HG03095 (cell line): Measurements from ENCODE around the gene TMTC1.

Source experiments
- ATAC-seq: cut with Tn5 transposase; IDR thresholded peaks from one replicate; pipeline ENCODE4 v1.9.1; 2021; ENCODE audit warnings: moderate library complexity; ENCODE audit not compliant: unreplicated experiment

The TMTC1 gene

GRCh38 chr12:29497588-29497987, 286.2 kb downstream of the TMTC1 start, which contains the start of gene OVCH1:
Gene OVCH1 (minus strand): TSS chr12:29497686. CDS start chr12:29497686, 0 bp downstream.
- ATAC-seq, result no peak

GRCh38 chr12:29492891-29493290, 290.9 kb downstream of the TMTC1 start:
- ATAC-seq, result no peak

GRCh38 chr12:29486972-29487371, 296.8 kb downstream of the TMTC1 start:
- no peak for ATAC-seq

GRCh38 chr12:29463198-29463597, 320.5 kb downstream of the TMTC1 start:
- ATAC-seq, result no peak

- ATAC-seq, result no peak
These were observed 323.7 kb downstream of the TMTC1 start for GRCh38 chr12:29460082-29460481.

- no peak for ATAC-seq
These were observed 328.7 kb downstream of the TMTC1 start for GRCh38 chr12:29455087-29455486.

- ATAC-seq, result no peak
These were observed 331.9 kb downstream of the TMTC1 start for GRCh38 chr12:29451888-29452287.
